ENCODE results near the gene DOCK4.

The DOCK4 gene

DNA sequence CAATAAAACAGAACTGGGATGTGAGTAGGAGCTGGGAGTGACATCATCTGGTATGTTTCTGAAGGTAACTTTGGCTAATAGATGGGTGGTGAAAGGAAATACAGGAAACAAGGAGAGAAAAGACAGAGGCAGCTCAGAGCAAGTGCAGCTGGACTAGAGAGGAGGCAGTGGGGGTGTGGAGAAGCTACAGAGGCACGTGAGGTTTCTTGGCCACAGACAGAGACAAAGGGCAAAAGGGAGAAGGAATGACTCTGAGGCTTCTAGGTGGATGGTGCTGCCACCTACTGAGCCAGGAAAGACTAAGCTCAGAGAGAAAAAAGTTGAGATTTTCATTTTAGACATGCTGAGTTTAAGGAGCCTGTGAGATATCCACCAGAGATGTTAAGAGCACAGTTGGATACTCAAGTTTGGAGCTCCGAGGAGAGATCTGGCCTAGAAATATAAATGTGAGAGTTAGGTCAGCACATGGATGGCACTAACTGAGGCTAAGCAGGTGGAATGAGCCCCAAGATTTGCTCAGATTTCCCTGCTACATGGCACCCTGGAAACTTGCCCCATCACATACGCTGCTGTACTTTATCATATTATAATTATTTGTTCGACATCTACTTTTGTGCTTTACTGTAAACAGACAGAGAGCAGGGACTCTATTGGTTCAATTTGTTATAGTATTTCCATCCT is 350.9 kb downstream of the DOCK4 start:
- Mint-ChIP-seq H3K4me1 (ENCODE audit: low read depth) (no peaks in the 10 kb centered on the region), H3K4me3 (no peak overlapping the region), H3K27ac (no peak overlapping the region), H3K27me3 (peaks cover 3% of the 10 kb centered on the region), H3K36me3 (peaks cover 6% of the 10 kb centered on the region), H3K9me3 (ENCODE audit: low read depth) (peaks cover 5% of the 10 kb centered on the region)

DNA sequence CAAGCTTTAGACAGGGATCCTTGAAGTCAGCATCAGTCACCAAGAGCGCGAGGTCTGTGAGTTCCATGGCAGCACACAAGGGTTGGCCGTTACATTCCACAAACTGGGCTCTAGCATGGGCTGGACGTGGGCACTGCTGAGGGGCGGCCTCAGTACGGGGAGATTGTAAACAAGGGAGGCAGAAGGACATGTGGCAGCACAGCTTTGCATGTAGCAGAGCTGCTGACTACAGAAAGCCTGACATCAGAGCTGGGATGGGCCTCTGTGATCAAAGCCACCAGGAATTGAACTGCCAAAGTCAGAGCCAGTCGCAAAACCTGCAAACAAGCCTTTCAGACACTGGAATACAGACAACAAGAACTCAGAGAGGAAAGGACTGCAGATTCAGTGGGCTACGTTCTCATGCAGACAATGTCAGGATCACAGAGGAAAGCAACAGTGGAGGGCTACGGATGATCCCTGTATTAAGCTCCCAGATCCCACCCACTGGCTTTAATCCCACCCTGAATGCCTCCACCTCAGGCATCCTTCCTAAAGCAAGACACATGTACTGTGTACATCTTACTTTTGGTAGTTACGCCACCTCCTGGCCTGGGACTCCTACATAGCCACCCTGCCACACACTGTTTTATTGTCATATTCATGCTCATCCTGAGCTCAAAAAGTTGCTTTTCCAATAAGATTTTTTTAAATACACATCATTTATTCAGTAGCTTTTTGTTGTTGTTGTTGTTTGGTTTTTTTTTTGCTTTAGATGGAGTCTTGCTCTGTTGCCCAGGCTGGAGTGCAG is 352.8 kb downstream of the DOCK4 start:
- H3K9me3 Mint-ChIP-seq (ENCODE audit: low read depth): peaks cover 8% of the 10 kb centered on the region
- H3K4me3 Mint-ChIP-seq: no peak overlapping the region
- H3K27me3 Mint-ChIP-seq: peaks cover 4% of the 10 kb centered on the region
- peaks cover 8% of the 10 kb centered on the region for H3K36me3 Mint-ChIP-seq
- no peak overlapping the region for H3K27ac Mint-ChIP-seq
- H3K4me1 Mint-ChIP-seq (ENCODE audit: low read depth): no peaks in the 10 kb centered on the region

DNA sequence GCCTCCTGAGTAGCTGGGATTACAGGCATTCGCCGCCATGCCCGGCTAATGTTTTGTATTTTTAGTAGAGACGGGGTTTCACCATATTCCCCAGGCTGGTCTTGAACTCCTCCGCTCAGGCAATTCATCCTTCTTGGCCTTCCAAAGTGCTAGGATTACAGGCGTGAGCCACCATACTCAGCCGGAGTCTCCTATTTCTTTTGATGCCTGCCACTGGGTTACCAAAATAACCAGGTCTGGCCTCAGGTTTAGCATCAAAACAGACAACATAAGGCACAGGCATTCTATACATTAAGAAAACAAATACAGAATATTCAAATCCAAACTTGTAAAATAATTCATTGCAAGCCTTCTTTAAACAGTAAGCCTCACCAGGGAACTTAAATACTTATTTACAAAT is 354.1 kb downstream of the DOCK4 start:
- peaks cover 4% of the 10 kb centered on the region for H3K27me3 Mint-ChIP-seq
- no peak overlapping the region for H3K27ac Mint-ChIP-seq
- H3K36me3 Mint-ChIP-seq: peaks cover 8% of the 10 kb centered on the region

DNA sequence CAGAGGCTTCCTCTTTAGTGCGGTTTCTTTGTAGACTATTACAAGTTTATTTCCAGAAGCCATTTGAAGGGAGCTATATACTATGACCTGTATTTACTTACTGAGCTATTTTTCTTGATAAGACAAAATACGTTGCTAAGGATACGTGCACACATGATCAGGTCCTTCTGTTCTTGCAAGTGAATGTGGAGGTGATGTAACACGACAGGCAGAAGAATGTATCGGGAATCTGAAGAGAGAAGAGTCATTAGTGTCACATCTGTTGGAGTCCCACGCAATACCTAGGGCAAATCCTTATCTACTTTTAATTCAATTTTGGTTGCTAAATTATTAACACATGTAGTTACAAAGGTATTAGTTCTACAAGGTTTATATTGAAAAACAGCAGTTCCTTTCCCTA is 359.3 kb downstream of the DOCK4 start:
- Mint-ChIP-seq H3K9me3 (ENCODE audit: low read depth) (peaks cover 8% of the 10 kb centered on the region), H3K36me3 (peaks cover 8% of the 10 kb centered on the region), H3K27me3 (peaks cover 2% of the 10 kb centered on the region), H3K4me3 (no peak overlapping the region), H3K4me1 (ENCODE audit: low read depth) (peaks cover 1% of the 10 kb centered on the region), H3K27ac (no peak overlapping the region)

More for the DNA sequence above, 354.1 kb downstream of the DOCK4 start:
- Mint-ChIP-seq H3K4me3 (no peak overlapping the region), H3K9me3 (ENCODE audit: low read depth) (peaks cover 8% of the 10 kb centered on the region), H3K4me1 (ENCODE audit: low read depth) (no peaks in the 10 kb centered on the region)

DNA sequence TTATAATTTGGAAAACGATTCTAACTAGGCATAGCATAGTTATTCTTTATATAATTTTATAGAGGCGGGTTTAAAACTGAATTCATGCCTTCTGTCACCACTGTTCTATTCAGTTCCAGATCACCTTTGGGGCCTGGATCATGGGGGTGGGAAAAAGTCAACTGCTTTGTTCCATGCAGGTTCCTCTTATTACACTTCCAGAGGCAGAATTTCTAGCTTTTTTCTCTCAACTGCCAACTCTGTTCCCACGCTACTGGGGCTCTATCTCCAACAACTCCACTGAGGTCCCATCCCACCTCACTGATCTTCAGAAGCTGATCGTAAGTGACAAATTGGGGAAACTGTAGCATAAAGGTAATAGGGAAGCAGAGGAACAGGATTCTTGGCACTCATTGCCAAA is 360.3 kb downstream of the DOCK4 start:
- Mint-ChIP-seq H3K9me3 (ENCODE audit: low read depth) (peaks cover 8% of the 10 kb centered on the region), H3K4me1 (ENCODE audit: low read depth) (peaks cover 7% of the 10 kb centered on the region), H3K27ac (no peak overlapping the region), H3K27me3 (peaks cover 2% of the 10 kb centered on the region), H3K36me3 (peaks cover 8% of the 10 kb centered on the region), H3K4me3 (no peak overlapping the region)

DNA sequence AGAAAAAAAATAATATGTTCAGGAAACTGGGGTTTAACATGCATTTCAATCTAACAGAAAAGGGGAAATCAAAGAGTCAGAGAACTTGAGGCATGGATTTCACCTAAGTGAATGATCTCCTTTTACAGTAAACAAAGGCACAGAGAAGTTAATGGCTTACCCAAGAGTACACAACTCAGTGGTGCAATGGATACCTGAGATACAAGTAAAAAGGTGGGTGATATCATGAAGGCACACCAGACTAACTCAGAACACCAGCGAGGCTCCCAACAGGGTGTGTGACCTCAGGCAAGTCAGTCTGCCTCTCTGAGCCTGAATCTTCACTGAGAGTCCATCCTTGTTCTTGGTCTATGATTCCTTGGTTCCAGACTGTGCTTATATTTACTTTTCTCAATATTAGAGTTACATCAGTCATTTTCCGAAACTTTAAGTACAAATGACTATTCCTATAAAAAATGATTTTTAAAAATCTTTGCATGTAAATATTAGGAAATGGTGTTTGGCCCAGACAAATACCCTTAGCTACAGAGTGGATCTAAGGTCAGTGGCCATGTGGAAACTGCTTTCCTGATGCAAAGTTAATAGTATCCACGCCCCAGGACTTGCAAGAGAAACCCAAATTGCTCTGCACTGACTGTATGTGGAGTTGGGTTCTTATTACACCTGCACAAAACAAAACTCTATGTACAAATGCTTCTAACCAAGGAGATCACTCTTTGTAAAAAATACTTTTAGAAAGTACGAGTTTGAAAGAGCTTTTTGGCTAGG is 361.1 kb downstream of the DOCK4 start:
- H3K36me3 Mint-ChIP-seq: peaks cover 2% of the 10 kb centered on the region
- peaks cover 7% of the 10 kb centered on the region for H3K4me1 Mint-ChIP-seq (ENCODE audit: low read depth)
- H3K9me3 Mint-ChIP-seq (ENCODE audit: low read depth): peaks cover under 1% of the 10 kb centered on the region
- no peak overlapping the region for H3K4me3 Mint-ChIP-seq
- H3K27ac Mint-ChIP-seq: no peak overlapping the region
- H3K27me3 Mint-ChIP-seq: peaks cover 2% of the 10 kb centered on the region

DNA sequence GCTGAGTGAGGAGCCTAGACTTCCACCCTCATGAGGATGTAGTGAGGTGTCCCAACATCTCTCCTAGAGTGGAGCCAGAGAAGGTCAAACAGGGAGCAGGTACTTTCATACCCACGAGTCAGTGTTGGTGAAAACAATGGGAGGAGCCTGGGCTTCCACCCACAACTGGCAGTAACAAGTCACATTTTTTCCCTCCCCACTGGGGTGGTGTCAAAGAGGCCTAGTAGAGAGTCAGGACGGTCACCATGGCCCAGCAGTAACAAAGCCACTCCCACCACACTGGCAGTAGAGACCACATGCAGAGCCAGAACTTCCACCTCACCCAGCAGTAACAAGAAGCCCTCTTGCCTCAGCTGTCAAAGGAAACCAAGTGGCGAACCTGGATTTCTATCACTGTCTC is 363.7 kb downstream of the DOCK4 start:
- Mint-ChIP-seq H3K36me3 (no peaks in the 10 kb centered on the region), H3K4me3 (no peak overlapping the region), H3K27ac (no peak overlapping the region), H3K9me3 (ENCODE audit: low read depth) (no peaks in the 10 kb centered on the region), H3K4me1 (ENCODE audit: low read depth) (peaks cover 7% of the 10 kb centered on the region), H3K27me3 (no peaks in the 10 kb centered on the region)

DNA sequence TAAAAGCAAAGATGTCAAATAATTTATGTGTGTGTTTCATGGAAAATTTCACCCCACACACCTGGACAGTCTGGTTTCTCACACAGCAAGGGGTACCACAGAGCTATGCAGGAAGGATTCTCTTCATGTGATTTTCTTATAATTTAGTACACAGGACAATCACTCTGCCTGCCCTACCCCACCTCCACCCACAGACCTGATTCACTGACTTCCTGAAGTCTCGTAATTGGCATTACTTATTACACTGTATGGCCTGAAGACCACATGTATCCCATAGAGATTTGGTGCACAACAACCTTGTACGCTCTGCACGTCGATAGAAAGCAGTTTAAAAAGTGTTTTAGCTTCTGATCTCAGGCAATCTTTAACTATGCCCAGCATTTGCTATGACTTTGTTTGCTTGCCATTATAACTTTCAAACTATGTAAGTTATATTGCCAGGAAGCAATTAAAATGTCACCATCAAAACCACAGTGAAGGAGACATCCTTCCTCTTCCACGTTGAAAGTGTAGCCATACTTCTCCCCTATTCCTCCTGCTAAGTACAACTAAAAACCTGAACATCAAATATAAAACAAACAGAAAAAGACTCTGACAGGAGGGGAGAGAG is 364.5 kb downstream of the DOCK4 start:
- peaks cover 7% of the 10 kb centered on the region for H3K4me1 Mint-ChIP-seq (ENCODE audit: low read depth)
- H3K36me3 Mint-ChIP-seq: no peaks in the 10 kb centered on the region
- no peaks in the 10 kb centered on the region for H3K27me3 Mint-ChIP-seq
- no peak overlapping the region for H3K27ac Mint-ChIP-seq
- no peak overlapping the region for H3K4me3 Mint-ChIP-seq
- no peaks in the 10 kb centered on the region for H3K9me3 Mint-ChIP-seq (ENCODE audit: low read depth)

DNA sequence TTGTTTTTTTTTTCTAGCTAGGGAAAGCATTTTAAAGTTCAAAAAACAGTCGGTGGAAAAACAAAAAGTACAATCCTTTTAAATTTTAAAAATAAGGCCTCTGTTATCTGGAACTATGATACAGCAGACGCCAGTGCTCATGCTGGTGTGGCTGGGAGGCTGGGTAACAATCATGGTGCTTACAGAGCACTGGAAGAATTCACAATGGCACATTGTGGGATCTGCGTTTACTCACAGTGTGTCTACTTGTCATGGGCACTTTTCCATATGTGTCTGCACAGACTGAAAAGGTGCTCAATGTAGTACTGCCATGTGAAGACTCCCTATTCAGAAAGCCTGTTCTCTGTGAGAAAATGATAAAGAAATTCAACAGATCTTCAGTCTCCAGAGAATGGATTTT is 365.7 kb downstream of the DOCK4 start:
- Mint-ChIP-seq H3K27ac (no peak overlapping the region), H3K4me3 (no peak overlapping the region), H3K9me3 (ENCODE audit: low read depth) (no peaks in the 10 kb centered on the region), H3K4me1 (ENCODE audit: low read depth) (peaks cover 7% of the 10 kb centered on the region), H3K36me3 (no peaks in the 10 kb centered on the region), H3K27me3 (no peaks in the 10 kb centered on the region)

DNA sequence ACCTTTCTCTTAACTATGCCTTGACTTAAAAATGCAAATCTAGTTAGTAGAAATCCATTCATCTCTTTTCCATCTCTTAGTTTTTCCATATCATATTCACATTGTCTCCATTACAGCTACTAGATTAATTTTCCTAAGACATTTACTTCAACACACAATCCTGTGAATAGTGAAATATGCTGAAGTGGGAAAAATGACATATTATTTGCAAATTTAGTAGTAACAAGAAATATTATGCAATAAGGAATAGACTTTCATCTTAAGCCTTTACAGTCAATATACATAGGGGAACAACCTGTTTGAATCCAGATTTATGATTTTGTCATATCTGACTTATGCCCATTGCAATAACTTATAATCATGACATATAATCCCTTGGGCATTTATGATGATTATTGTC is 366.9 kb downstream of the DOCK4 start:
- H3K4me1 Mint-ChIP-seq (ENCODE audit: low read depth): peaks cover 7% of the 10 kb centered on the region
- no peaks in the 10 kb centered on the region for H3K27me3 Mint-ChIP-seq
- H3K4me3 Mint-ChIP-seq: no peak overlapping the region
- H3K9me3 Mint-ChIP-seq (ENCODE audit: low read depth): no peaks in the 10 kb centered on the region
- no peaks in the 10 kb centered on the region for H3K36me3 Mint-ChIP-seq
- no peak overlapping the region for H3K27ac Mint-ChIP-seq

DNA sequence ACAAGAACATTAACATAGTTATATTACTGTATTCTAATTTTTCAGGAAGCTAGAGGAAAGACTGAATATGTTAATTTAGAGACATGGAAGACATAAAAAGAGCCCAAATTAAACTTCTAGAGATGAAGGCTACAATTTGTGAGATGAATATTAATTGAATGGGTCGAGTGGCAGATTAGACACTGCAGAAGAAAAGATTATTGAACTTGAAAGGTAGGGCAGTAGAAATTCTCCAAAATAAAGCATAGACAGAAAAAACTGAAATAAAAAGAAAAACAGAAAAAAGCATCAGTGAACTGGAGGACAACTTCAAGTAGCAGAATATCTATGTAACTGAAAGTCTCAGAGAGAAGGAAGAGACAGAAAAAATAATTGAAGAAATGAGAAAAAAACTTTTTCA is 369.6 kb downstream of the DOCK4 start:
- no peak overlapping the region for H3K27ac Mint-ChIP-seq
- no peak overlapping the region for H3K4me3 Mint-ChIP-seq
- H3K9me3 Mint-ChIP-seq (ENCODE audit: low read depth): no peaks in the 10 kb centered on the region
- H3K4me1 Mint-ChIP-seq (ENCODE audit: low read depth): peaks cover 2% of the 10 kb centered on the region
- no peaks in the 10 kb centered on the region for H3K36me3 Mint-ChIP-seq
- peaks cover 3% of the 10 kb centered on the region for H3K27me3 Mint-ChIP-seq

DNA sequence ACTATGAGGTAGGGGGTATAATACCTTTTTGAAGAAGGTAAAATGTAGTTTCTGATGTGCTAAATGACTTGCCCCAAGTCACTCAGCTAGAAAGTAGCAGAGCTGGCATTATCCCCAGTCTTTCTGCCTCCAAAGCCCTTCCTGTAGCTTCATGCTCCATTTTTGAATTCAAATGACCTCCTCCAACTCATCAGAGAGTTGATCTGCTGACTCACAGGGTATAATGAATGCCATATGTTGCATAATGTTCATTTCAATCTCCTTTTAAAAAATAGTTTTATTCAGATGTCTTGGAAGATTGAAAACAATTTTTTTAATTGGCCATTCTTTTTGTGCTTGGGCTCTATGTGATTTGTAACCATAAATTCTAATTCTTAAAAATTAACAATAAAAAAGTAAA is 371.1 kb downstream of the DOCK4 start:
- no peak overlapping the region for H3K27ac Mint-ChIP-seq
- no peak overlapping the region for H3K4me3 Mint-ChIP-seq
- peaks cover 5% of the 10 kb centered on the region for H3K27me3 Mint-ChIP-seq
- no peaks in the 10 kb centered on the region for H3K36me3 Mint-ChIP-seq
- no peaks in the 10 kb centered on the region for H3K9me3 Mint-ChIP-seq (ENCODE audit: low read depth)
- H3K4me1 Mint-ChIP-seq (ENCODE audit: low read depth): no peaks in the 10 kb centered on the region

DNA sequence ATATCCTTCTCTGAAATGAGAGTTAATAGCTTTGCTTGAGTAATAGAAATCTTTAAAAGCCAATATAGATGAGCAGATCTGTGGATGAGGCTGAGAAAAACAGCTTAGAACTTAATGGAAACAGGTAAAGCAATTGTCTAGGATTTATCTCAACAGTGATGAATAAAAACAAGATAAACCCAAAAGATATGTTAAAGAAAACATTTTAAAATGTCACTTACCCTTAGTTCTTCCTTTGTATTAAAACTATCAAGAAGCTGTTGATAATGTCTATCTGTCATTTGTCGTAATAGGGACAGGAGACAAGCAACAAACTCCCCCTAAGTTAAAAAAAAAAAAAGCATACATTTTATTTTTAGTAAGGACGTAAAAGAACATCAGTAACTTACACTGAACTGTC is 371.8 kb downstream of the DOCK4 start:
- Mint-ChIP-seq H3K4me3 (no peak overlapping the region), H3K27me3 (peaks cover 5% of the 10 kb centered on the region), H3K9me3 (ENCODE audit: low read depth) (no peaks in the 10 kb centered on the region), H3K36me3 (no peaks in the 10 kb centered on the region), H3K27ac (no peak overlapping the region), H3K4me1 (ENCODE audit: low read depth) (no peaks in the 10 kb centered on the region)

DNA sequence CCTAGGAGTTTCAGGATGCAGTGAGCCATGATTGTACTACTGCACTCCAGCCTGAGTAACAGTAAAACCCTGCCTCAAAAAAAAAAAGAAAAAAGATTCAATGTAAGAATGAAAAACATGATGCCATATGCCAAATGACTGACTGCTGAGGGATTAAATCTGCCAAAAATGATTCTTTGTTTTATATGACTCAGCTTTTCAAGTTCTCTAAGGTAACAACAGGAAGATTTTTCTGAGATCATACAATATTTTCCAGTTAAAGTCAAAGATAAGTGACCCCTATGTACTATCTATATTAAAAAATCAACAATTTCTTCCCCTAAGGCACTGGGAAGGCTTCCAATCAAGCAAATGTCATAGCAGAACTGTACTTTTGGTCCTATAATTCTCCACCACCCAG is 372.7 kb downstream of the DOCK4 start:
- Mint-ChIP-seq H3K9me3 (ENCODE audit: low read depth) (no peaks in the 10 kb centered on the region), H3K36me3 (no peaks in the 10 kb centered on the region), H3K27me3 (peaks cover 5% of the 10 kb centered on the region), H3K4me3 (no peak overlapping the region), H3K4me1 (ENCODE audit: low read depth) (no peaks in the 10 kb centered on the region), H3K27ac (no peak overlapping the region)

DNA sequence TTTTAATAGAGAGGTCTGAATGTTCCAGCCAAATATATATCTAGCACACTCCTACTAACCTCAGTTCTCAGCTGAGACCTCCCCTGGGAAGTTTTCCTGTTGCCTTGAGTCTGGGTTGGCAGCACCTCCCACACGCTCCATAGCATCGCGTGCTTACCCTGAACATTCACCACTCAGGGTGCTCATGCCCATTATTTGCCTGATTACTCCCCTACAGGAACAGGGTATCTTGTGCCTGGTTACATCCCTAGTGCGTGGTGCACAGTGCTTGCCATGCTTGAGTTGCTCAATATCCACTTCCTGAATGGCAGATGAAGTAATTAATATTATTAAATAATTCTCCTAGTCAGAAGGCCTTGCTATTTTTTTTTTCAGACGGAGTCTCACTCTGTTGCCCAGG is 374.0 kb downstream of the DOCK4 start:
- peaks cover 5% of the 10 kb centered on the region for H3K27me3 Mint-ChIP-seq
- H3K27ac Mint-ChIP-seq: no peak overlapping the region
- H3K4me3 Mint-ChIP-seq: no peak overlapping the region
- H3K4me1 Mint-ChIP-seq (ENCODE audit: low read depth): no peaks in the 10 kb centered on the region
- H3K9me3 Mint-ChIP-seq (ENCODE audit: low read depth): no peaks in the 10 kb centered on the region
- H3K36me3 Mint-ChIP-seq: no peaks in the 10 kb centered on the region
